HepG2 (cell line): ENCODE measurements around the gene GTF2H4. TPM values are rescaled to one million over a fixed set of nuclear protein-coding genes. Genes with fewer than 3 reads are reported as not detected.

Experiments used
- BHLHE40 ChIP-seq: IDR thresholded peaks from 2 replicates; pipeline ENCODE4 v1.6.1; 2011; ENCODE audit warnings: low read length, improper control_type of control experiment
- GZF1 ChIP-seq: sonication (generic); formaldehyde crosslinking; IDR thresholded peaks from 2 replicates; pipeline ENCODE4 v1.5.1; 2020; ENCODE audit warnings: mild to moderate bottlenecking, missing genetic modification reagents
- KDM5A ChIP-seq: fragments of 200-600 bp; sonication (generic); IDR thresholded peaks from 2 replicates; pipeline ENCODE4 v1.7.0; 2018; ENCODE audit warnings: antibody characterized with exemption, mild to moderate bottlenecking, low read length, borderline replicate concordance
- KLF13 ChIP-seq: sonication (generic); formaldehyde crosslinking; IDR thresholded peaks from 2 replicates; pipeline ENCODE4 v1.4.0; 2020; ENCODE audit warnings: mild to moderate bottlenecking, missing genetic modification reagents
- LRRFIP1 ChIP-seq: sonication (generic); formaldehyde crosslinking; conservative IDR thresholded peaks from 2 replicates; pipeline ENCODE4 v1.4.0; 2020; ENCODE audit warnings: missing genetic modification reagents
- MXD3 ChIP-seq: IDR thresholded peaks from 2 replicates; pipeline ENCODE4 v1.6.1; 2016; ENCODE audit warnings: mild to moderate bottlenecking, missing biosample characterization, missing genetic modification reagents
- NFRKB ChIP-seq: fragments of 450-650 bp; IDR thresholded peaks from 2 replicates; pipeline ENCODE4 v1.6.1; 2017
- PCBP2 ChIP-seq: fragments of 200-400 bp; formaldehyde crosslinking; optimal IDR thresholded peaks from 2 replicates; pipeline ENCODE3; 2018; ENCODE audit warnings: low read length, low read depth; ENCODE audit not compliant: poor library complexity, severe bottlenecking
- POLR2AphosphoS5 ChIP-seq: IDR thresholded peaks from 2 replicates; pipeline ENCODE4 v1.6.1; 2012; ENCODE audit warnings: low read depth, low read length
- RAD21 ChIP-seq: fragments of 450-650 bp; formaldehyde crosslinking; IDR thresholded peaks from 2 replicates; pipeline ENCODE4 v1.5.0; 2020; ENCODE audit warnings: mild to moderate bottlenecking
- SRSF9 ChIP-seq: fragments of 200-400 bp; formaldehyde crosslinking; IDR thresholded peaks from 2 replicates; pipeline ENCODE4 v1.6.1; 2018; ENCODE audit warnings: borderline replicate concordance, mild to moderate bottlenecking, low read depth, low read length; ENCODE audit not compliant: insufficient read depth, poor library complexity, severe bottlenecking
- TCF7L2 ChIP-seq: IDR thresholded peaks from 2 replicates; pipeline ENCODE4 v1.6.1; 2011; ENCODE audit warnings: mild to moderate bottlenecking, low read depth, low read length, moderate library complexity
- TOE1 ChIP-seq: sonication (generic); formaldehyde crosslinking; IDR thresholded peaks from 2 replicates; pipeline ENCODE4 v1.4.0; 2020; ENCODE audit warnings: mild to moderate bottlenecking, missing genetic modification reagents
- ZBTB43 ChIP-seq: sonication (generic); formaldehyde crosslinking; conservative IDR thresholded peaks from 2 replicates; pipeline ENCODE4 v1.4.0; 2020; ENCODE audit warnings: missing genetic modification reagents
- ZNF17 ChIP-seq: sonication (generic); formaldehyde crosslinking; IDR thresholded peaks from 2 replicates; pipeline ENCODE4 v1.5.0; 2020; ENCODE audit warnings: mild to moderate bottlenecking, missing genetic modification reagents
- ZNF761 ChIP-seq: sonication (generic); formaldehyde crosslinking; conservative IDR thresholded peaks from 2 replicates; pipeline ENCODE4 v1.4.0; 2020; ENCODE audit warnings: mild to moderate bottlenecking, missing genetic modification reagents
- ZNF770 ChIP-seq: sonication (generic); formaldehyde crosslinking; IDR thresholded peaks from 2 replicates; pipeline ENCODE4 v1.5.0; 2020; ENCODE audit warnings: mild to moderate bottlenecking, missing genetic modification reagents
- ZNF781 ChIP-seq: sonication (generic); formaldehyde crosslinking; IDR thresholded peaks from 2 replicates; pipeline ENCODE4 v1.5.1; 2020; ENCODE audit warnings: borderline replicate concordance, mild to moderate bottlenecking, missing genetic modification reagents; ENCODE audit errors: not compliant biosample characterization
- polyA plus RNA-seq, 8 experiments: library from polyadenylated mRNA; depleted of rRNA in 3 of 8; stranded (reverse) in 7 of 8; unstranded in 1 of 8; fragments of >200 nt; fragmentation: Illumina TruSeq in 4 of 8; extraction: Trizol in 4 of 8; gene quantifications; 2 replicates each; pipeline versions ENCODE4 v1.2.1 to v1.2.3, GENCODE V29; 2011 to 2016; ENCODE audit warnings: low read depth in 4 of 8, missing spikeins in 1 of 8, mixed read lengths in 1 of 8; ENCODE audit not compliant: insufficient read depth in 1 of 8
- total RNA-seq, 5 experiments: library from RNA; depleted of rRNA; stranded (reverse); fragments of >200 nt; fragmentation: Illumina TruSeq; extraction: Trizol; gene quantifications; 2 replicates each; pipeline ENCODE4 v1.2.3, GENCODE V29; 2016; ENCODE audit warnings: low read depth in 1 of 5
- TF ChIP-seq, protein P1 (sequence below): sonication (generic); formaldehyde crosslinking; IDR thresholded peaks from 2 replicates; pipeline ENCODE4 v1.4.0; 2020; ENCODE audit warnings: missing genetic modification reagents

GTF2H4 gene
- total and polyA plus RNA-seq, 2 of the 13 experiments (the other 11 are each of a cell fraction or from before 2014, with no cell fraction given), result 15.9 to 49.3 TPM

DNA sequence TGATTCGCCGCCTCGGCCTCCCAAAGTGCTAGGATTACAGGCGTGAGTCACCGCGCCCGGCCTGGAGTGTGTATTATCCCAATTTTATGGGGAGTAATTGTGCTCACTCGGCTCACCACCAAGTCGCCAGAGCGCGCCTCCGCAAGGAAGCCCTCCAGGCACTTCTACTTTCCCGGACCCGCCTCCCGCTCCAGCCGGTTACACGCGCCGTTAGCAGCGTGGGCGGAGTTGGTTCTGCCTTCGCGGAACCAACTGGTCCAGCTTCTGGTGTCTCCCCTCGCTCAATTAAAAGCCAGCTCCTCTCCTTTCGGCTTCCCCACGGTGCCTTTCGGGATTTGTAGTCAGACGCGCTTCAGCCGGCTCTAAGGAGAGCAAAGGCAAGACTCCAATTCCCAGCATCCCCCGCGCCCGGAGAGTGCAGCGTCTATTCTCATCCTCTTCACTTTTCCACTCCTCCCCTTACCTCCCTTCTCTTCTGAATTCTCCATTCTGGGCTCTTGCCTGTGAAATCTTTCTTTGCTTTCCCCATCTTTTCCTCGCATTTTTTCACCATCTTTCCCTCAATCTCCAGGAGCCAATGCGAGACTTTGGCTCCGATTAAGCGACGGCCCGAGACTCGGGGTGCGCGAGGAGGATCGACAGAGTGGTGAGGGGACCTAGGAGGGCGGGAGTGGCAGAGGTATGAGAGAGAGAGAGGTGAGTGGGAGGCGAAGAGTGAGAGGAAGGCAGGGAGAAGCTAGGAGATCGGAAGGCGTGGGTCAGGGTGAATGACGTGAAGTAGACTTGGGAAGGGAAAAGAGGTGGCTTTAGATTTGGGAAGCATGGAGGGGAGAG lies at the start of gene GTF2H4 (continued):
- no peak for TF ChIP-seq LRRFIP1 (CRISPR knock-in tag)
- peak; percentile 40 for TF ChIP-seq PCBP2
- peak; percentile 100 for TF ChIP-seq KDM5A
- peak; percentile 81 for TF ChIP-seq GZF1 (CRISPR knock-in tag)
- no peak for TF ChIP-seq ZNF17 (CRISPR knock-in tag)
- no peak; the same call in 1 of the 2 replicates for TF ChIP-seq ZBTB43 (CRISPR knock-in tag)
- TF ChIP-seq TCF7L2, result no peak
- TF ChIP-seq TOE1 (CRISPR knock-in tag), result no peak
- TF ChIP-seq RAD21 (CRISPR knock-in tag), result peak; percentile 52; the same call in 1 of the 2 replicates
- TF ChIP-seq KLF13 (CRISPR knock-in tag), result 0 out of 2 replicates have a peak, but pooled peaks have one; percentile 71
- no peak for TF ChIP-seq NFRKB
- peak; percentile 63 for TF ChIP-seq POLR2AphosphoS5
- peak; percentile 78 for TF ChIP-seq ZNF770
- peak; percentile 81 for TF ChIP-seq MXD3
- 0 out of 2 replicates have a peak, but pooled peaks have one; percentile 5 for TF ChIP-seq BHLHE40
- no peak for TF ChIP-seq SRSF9
- peak; percentile 57; the same call in 1 of the 2 replicates for TF ChIP-seq ZNF761 (CRISPR knock-in tag)
- TF ChIP-seq, protein P1, sequence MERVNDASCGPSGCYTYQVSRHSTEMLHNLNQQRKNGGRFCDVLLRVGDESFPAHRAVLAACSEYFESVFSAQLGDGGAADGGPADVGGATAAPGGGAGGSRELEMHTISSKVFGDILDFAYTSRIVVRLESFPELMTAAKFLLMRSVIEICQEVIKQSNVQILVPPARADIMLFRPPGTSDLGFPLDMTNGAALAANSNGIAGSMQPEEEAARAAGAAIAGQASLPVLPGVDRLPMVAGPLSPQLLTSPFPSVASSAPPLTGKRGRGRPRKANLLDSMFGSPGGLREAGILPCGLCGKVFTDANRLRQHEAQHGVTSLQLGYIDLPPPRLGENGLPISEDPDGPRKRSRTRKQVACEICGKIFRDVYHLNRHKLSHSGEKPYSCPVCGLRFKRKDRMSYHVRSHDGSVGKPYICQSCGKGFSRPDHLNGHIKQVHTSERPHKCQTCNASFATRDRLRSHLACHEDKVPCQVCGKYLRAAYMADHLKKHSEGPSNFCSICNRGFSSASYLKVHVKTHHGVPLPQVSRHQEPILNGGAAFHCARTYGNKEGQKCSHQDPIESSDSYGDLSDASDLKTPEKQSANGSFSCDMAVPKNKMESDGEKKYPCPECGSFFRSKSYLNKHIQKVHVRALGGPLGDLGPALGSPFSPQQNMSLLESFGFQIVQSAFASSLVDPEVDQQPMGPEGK (CRISPR knock-in tag), result peak; percentile 67
- TF ChIP-seq ZNF781 (CRISPR knock-in tag), result peak; percentile 59
